ENCODE results near the gene ASB1. TPM values are rescaled to one million over a fixed set of nuclear protein-coding genes. Genes with fewer than 3 reads are reported as not detected.

Gene ASB1
- total RNA-seq, 1 experiment from 2014 or later: 28.9 TPM

GRCh38 chr2:238487134-238487533 lies 60.4 kb downstream of the ASB1 start:
- POLR2A ChIA-PET (ENCODE audit: unreplicated experiment): no interaction called here
- CTCF ChIA-PET: no interaction called here
- H3K79me2 ChIP-seq (ENCODE audit: low read length): no peaks in the 10 kb centered on the region
- H3K4me2 ChIP-seq (ENCODE audit: low read length): no peak overlapping the region
- H3K9me3 ChIP-seq (ENCODE audit: low read length): no peaks in the 10 kb centered on the region
- no peak overlapping the region for H3K27ac ChIP-seq (ENCODE audit: low read length)
- TF ChIP-seq CTCF (conservative IDR thresholded peaks at IDR 0.05; ENCODE audit: low read depth, low read length) (no peak), EZH2 (IDR thresholded peaks at IDR 0.05; ENCODE audit: low read length, unreplicated experiment) (no peak), EZH2phosphoT487 (IDR thresholded peaks at IDR 0.05; ENCODE audit: borderline replicate concordance, low read length) (no peak)
- H3K36me3 ChIP-seq (ENCODE audit: low read depth, low read length): no peaks in the 10 kb centered on the region
- H2AFZ ChIP-seq (ENCODE audit: low read length): no peak overlapping the region
- intact Hi-C loops (cut with micrococcal nuclease): no loop called here
- H4K20me1 ChIP-seq (ENCODE audit: low read length): no peaks in the 10 kb centered on the region
- no peak overlapping the region for H3K9ac ChIP-seq (ENCODE audit: low read length)
- H3F3A ChIP-seq (ENCODE audit: low read length, unreplicated experiment): no peaks in the 10 kb centered on the region
- H3K9me2 ChIP-seq (replicated peaks; ENCODE audit: low read length): no peaks in the 10 kb centered on the region
- DNase-seq (no peak), ATAC-seq (no peak)
- no TSS peak for BruUV-seq (replicated peaks)
- no peaks in the 10 kb centered on the region for H3K27me3 ChIP-seq (ENCODE audit: low read length)
- H3K4me1 ChIP-seq (ENCODE audit: insufficient read depth, low read length): no peaks in the 10 kb centered on the region
- no peak overlapping the region for H3K4me3 ChIP-seq (ENCODE audit: low read length)

GRCh38 chr2:238487652-238488346 lies 61.1 kb downstream of the ASB1 start:
- no peak overlapping the region for H3K27ac ChIP-seq (ENCODE audit: low read length)
- TF ChIP-seq EZH2 (IDR thresholded peaks at IDR 0.05; ENCODE audit: low read length, unreplicated experiment) (no peak), CTCF (conservative IDR thresholded peaks at IDR 0.05; ENCODE audit: low read depth, low read length) (no peak), EZH2phosphoT487 (IDR thresholded peaks at IDR 0.05; ENCODE audit: borderline replicate concordance, low read length) (no peak)
- H3K4me1 ChIP-seq (ENCODE audit: insufficient read depth, low read length): no peaks in the 10 kb centered on the region
- BruUV-seq (replicated peaks): no TSS peak
- POLR2A ChIA-PET (ENCODE audit: unreplicated experiment): no interaction called here
- H3K36me3 ChIP-seq (ENCODE audit: low read depth, low read length): no peaks in the 10 kb centered on the region
- H3K79me2 ChIP-seq (ENCODE audit: low read length): no peaks in the 10 kb centered on the region
- no peak overlapping the region for H3K4me3 ChIP-seq (ENCODE audit: low read length)
- intact Hi-C loops (cut with micrococcal nuclease): no loop called here
- no peaks in the 10 kb centered on the region for H3F3A ChIP-seq (ENCODE audit: low read length, unreplicated experiment)
- ATAC-seq (no peak), DNase-seq (no peak)
- no peak overlapping the region for H2AFZ ChIP-seq (ENCODE audit: low read length)
- no peaks in the 10 kb centered on the region for H4K20me1 ChIP-seq (ENCODE audit: low read length)
- H3K9me3 ChIP-seq (ENCODE audit: low read length): no peaks in the 10 kb centered on the region
- no peaks in the 10 kb centered on the region for H3K9me2 ChIP-seq (replicated peaks; ENCODE audit: low read length)
- H3K4me2 ChIP-seq (ENCODE audit: low read length): no peak overlapping the region
- H3K27me3 ChIP-seq (ENCODE audit: low read length): no peaks in the 10 kb centered on the region
- H3K9ac ChIP-seq (ENCODE audit: low read length): no peak overlapping the region
- CTCF ChIA-PET: no interaction called here

GRCh38 chr2:238488347-238488826 lies 61.7 kb downstream of the ASB1 start:
- ChIA-PET CTCF (no interaction called here), POLR2A (ENCODE audit: unreplicated experiment) (no interaction called here)
- no TSS peak for BruUV-seq (replicated peaks)
- H3K4me3 ChIP-seq (ENCODE audit: low read length): no peak overlapping the region
- ATAC-seq (no peak), DNase-seq (no peak)
- no peak overlapping the region for H3K27ac ChIP-seq (ENCODE audit: low read length)
- no peaks in the 10 kb centered on the region for H3K9me2 ChIP-seq (replicated peaks; ENCODE audit: low read length)
- no peaks in the 10 kb centered on the region for H3K79me2 ChIP-seq (ENCODE audit: low read length)
- H3K9me3 ChIP-seq (ENCODE audit: low read length): no peaks in the 10 kb centered on the region
- H3K27me3 ChIP-seq (ENCODE audit: low read length): no peaks in the 10 kb centered on the region
- H3K4me2 ChIP-seq (ENCODE audit: low read length): no peak overlapping the region
- H3F3A ChIP-seq (ENCODE audit: low read length, unreplicated experiment): no peaks in the 10 kb centered on the region
- TF ChIP-seq CTCF (conservative IDR thresholded peaks at IDR 0.05; ENCODE audit: low read depth, low read length) (no peak), EZH2 (IDR thresholded peaks at IDR 0.05; ENCODE audit: low read length, unreplicated experiment) (no peak), EZH2phosphoT487 (IDR thresholded peaks at IDR 0.05; ENCODE audit: borderline replicate concordance, low read length) (no peak)
- H2AFZ ChIP-seq (ENCODE audit: low read length): no peak overlapping the region
- H3K4me1 ChIP-seq (ENCODE audit: insufficient read depth, low read length): no peaks in the 10 kb centered on the region
- no peaks in the 10 kb centered on the region for H4K20me1 ChIP-seq (ENCODE audit: low read length)
- no peak overlapping the region for H3K9ac ChIP-seq (ENCODE audit: low read length)
- intact Hi-C loops (cut with micrococcal nuclease): no loop called here
- no peaks in the 10 kb centered on the region for H3K36me3 ChIP-seq (ENCODE audit: low read depth, low read length)
